Stimulated activated effector memory CD8-positive, alpha-beta T cell treated with anti-CD3 and anti-CD28 coated beads, Interleukin-12 subunit alpha, Interleukin-12 subunit beta, amount 100 ng/mL, for 72 hours (primary cell): Measurements from ENCODE around the gene FAM149A.

ENCODE experiments used
- ATAC-seq: fragments of 150-1000 bp; cut with Tn5 transposase; 2 replicates; pipeline ENCODE4 v1.10.0; 2021
- DNase-seq, 2 donors: peaks; one replicate each; pipeline ENCODE4 v3.0.0; 2021 to 2022; ENCODE audit warnings: low spot score in 2 of 2
- H3K27ac Mint-ChIP-seq: one replicate; pipeline ENCODE4 v1.8.0; 2022; ENCODE audit warnings: mild to moderate bottlenecking, mixed read lengths
- H3K36me3 Mint-ChIP-seq: one replicate; pipeline ENCODE4 v1.8.0; 2022; ENCODE audit warnings: mild to moderate bottlenecking, mixed read lengths
- H3K4me1 Mint-ChIP-seq: one replicate; pipeline ENCODE4 v1.8.0; 2022; ENCODE audit warnings: mixed read lengths
- H3K4me3 Mint-ChIP-seq: one replicate; pipeline ENCODE4 v1.8.0; 2022; ENCODE audit warnings: mild to moderate bottlenecking, mixed read lengths
- H3K9me3 Mint-ChIP-seq: one replicate; pipeline ENCODE4 v1.8.0; 2022; ENCODE audit warnings: mixed read lengths

FAM149A gene

GRCh38 chr4:186201535-186202230, 97.2 kb downstream of the FAM149A start:
- ATAC-seq = peak; percentile 89

DNA sequence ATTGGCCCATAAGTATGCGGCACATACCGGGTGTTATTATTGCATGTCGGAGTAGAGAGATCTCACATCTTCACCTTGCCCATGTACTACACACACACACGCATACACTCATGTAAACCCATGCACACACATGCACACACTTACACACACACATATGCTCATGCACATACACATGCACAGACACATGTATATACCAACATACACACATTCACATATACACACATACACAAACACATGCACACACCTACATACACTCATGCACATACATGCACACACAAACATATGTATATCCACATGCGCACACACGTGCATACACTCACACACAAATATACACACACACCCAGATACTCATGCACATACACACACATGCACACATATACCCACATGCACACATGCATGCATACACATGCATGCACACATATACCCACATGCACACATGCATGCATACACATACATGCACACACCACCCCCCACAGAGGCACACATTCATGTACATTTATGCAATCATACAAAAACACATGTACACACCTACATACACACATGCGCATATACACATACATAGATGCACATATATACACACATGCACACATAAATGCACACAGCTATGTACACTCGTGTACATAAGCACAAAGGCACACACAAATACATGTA, 98.1 kb downstream of the FAM149A start:
- no peak for DNase-seq
- Mint-ChIP-seq H3K36me3 (no peaks in the 10 kb centered on the region), H3K4me3 (no peak overlapping the region), H3K27ac (no peak overlapping the region), H3K9me3 (no peaks in the 10 kb centered on the region), H3K4me1 (peaks cover 6% of the 10 kb centered on the region)
- no peak for ATAC-seq

More at GRCh38 chr4:186201535-186202230, 97.2 kb downstream of the FAM149A start:
- H3K27ac Mint-ChIP-seq = peak overlapping the region; percentile 70
- no peak overlapping the region for H3K4me3 Mint-ChIP-seq
- H3K36me3 Mint-ChIP-seq = peaks cover 8% of the 10 kb centered on the region
- no peaks in the 10 kb centered on the region for H3K9me3 Mint-ChIP-seq
- peaks cover 12% of the 10 kb centered on the region for H3K4me1 Mint-ChIP-seq
- DNase-seq = peak in 1 of 2 donors; percentile 59

DNA sequence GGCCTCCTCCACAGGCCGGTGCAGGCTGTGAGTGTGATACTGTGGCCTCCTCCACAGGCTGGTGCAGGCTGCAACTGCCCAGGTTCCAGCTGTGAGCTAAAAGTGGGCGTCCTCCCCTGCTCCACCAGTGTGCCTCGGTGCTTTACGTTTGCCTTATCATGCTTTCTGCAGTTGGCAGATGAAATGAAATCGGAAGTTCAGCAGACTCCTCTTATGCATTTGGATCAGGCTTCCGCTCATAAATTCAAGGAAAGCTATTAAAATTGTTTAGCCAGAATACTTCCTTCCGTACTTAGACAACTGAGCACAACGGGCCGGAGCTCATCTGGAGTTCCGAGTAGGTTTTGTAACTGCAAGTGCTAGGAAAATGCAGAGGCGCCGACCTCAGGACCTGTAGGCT, 98.9 kb downstream of the FAM149A start:
- no peak overlapping the region for H3K27ac Mint-ChIP-seq
- no peaks in the 10 kb centered on the region for H3K36me3 Mint-ChIP-seq
- H3K4me3 Mint-ChIP-seq = no peak overlapping the region
- ATAC-seq (no peak), DNase-seq (no peak)
- H3K4me1 Mint-ChIP-seq = peaks cover 6% of the 10 kb centered on the region
- no peaks in the 10 kb centered on the region for H3K9me3 Mint-ChIP-seq

DNA sequence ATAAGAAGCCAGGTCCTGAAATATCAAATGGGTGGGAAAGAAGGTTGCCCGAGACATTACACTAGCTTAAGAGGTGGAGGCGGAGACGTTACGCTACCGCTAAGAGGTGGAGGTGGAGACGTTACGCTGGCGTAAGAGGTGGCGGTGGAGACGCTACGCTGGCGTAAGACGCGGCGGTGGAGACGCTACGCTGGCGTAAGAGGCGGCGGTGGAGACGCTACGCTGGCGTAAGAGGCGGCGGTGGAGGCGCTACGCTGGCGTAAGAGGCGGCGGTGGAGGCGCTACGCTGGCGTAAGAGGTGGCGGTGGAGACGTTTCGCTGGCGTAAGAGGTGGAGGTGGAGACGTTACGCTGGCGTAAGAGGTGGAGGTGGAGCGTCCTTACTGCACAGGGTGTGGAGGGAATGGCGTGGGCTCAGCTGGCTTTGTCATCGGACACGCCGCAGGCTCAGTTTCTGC, 99.6 kb downstream of the FAM149A start:
- no peaks in the 10 kb centered on the region for H3K36me3 Mint-ChIP-seq
- H3K27ac Mint-ChIP-seq = no peak overlapping the region
- peaks cover 6% of the 10 kb centered on the region for H3K4me1 Mint-ChIP-seq
- no peak overlapping the region for H3K4me3 Mint-ChIP-seq
- DNase-seq (peak in 1 of 2 donors; percentile 78), ATAC-seq (peak; percentile 44)
- H3K9me3 Mint-ChIP-seq = no peaks in the 10 kb centered on the region

- ATAC-seq (no peak), DNase-seq (no peak)
- Mint-ChIP-seq H3K9me3 (no peaks in the 10 kb centered on the region), H3K4me3 (no peak overlapping the region), H3K27ac (no peak overlapping the region), H3K4me1 (peaks cover 6% of the 10 kb centered on the region), H3K36me3 (no peaks in the 10 kb centered on the region)
Observed at GRCh38 chr4:186204686-186205085, 100.2 kb downstream of the FAM149A start.

GRCh38 chr4:186205156-186205555, 100.7 kb downstream of the FAM149A start:
- no peak for DNase-seq
- Mint-ChIP-seq H3K9me3 (no peaks in the 10 kb centered on the region), H3K27ac (no peak overlapping the region), H3K4me3 (no peak overlapping the region), H3K4me1 (peaks cover 6% of the 10 kb centered on the region), H3K36me3 (peaks cover 2% of the 10 kb centered on the region)
- no peak for ATAC-seq

GRCh38 chr4:186216465-186217024, 112.0 kb downstream of the FAM149A start:
- DNase-seq = no peak
- Mint-ChIP-seq H3K4me1 (no peaks in the 10 kb centered on the region), H3K4me3 (no peak overlapping the region), H3K36me3 (peaks cover 7% of the 10 kb centered on the region), H3K9me3 (peaks cover 3% of the 10 kb centered on the region), H3K27ac (no peak overlapping the region)
- no peak for ATAC-seq

GRCh38 chr4:186217733-186218293, 113.3 kb downstream of the FAM149A start:
- Mint-ChIP-seq H3K9me3 (peaks cover 10% of the 10 kb centered on the region), H3K4me1 (no peaks in the 10 kb centered on the region), H3K36me3 (no peaks in the 10 kb centered on the region), H3K27ac (no peak overlapping the region), H3K4me3 (no peak overlapping the region)
- ATAC-seq (no peak), DNase-seq (no peak)

DNA sequence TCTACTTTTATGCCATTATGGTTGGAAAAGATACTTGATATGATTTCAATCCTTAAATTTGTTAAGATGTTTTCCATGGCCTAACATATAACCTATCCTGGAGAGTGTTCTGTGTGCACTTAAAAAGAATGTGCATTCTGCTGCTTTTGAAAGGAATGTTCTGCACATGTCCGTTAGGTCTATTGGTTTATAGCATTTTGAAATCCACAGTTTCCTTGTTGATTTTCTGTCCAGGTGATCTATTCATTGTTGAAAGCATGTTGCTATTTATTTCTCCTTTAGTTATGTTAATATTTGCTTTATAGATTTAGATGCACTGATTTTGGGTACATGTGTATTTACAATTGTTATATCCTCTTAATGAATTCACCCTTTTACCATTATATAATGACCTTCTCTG, 117.1 kb downstream of the FAM149A start:
- Mint-ChIP-seq H3K4me1 (no peaks in the 10 kb centered on the region), H3K4me3 (no peak overlapping the region), H3K36me3 (no peaks in the 10 kb centered on the region), H3K9me3 (peaks cover 16% of the 10 kb centered on the region), H3K27ac (no peak overlapping the region)
- ATAC-seq = no peak
- no peak for DNase-seq
